Mesenteric fat pad (tissue), 1 donor: ENCODE results near the gene MSH4. TPM values are rescaled to one million over a fixed set of nuclear protein-coding genes. Genes with fewer than 3 reads are reported as not detected.
"Not testable (repeated sequence)": the region's sequence is repeated elsewhere in the genome, so short reads cannot be mapped to it uniquely, and the experiment has no call there.

Experiments
- DNase-seq: peaks from one replicate; pipeline ENCODE4 v3.0.0-alpha.2; 2020; ENCODE audit warnings: low spot score
- long read RNA-seq: library from polyadenylated mRNA; unstranded; transcript quantifications from one replicate; pipeline ENCODE4 v2.0.0, GENCODE V29; 2020
- total RNA-seq: library from RNA; stranded (reverse); fragmentation: NEBNext Ultra II Directional; extraction: Animal tissue kit (Norgen Biotek cat#: 25700); gene quantifications from one replicate; pipeline ENCODE4 v1.2.1, GENCODE V29; 2021
- donor health status: DM: yes; HTN: yes; CAD: no.

The MSH4 gene
- not detected for total RNA-seq
- long read RNA-seq, partial matches to known transcripts, result 0 of 1 reads
- long read RNA-seq, other reads (novel, unspliced or antisense), result 1 of 1 reads

DNA sequence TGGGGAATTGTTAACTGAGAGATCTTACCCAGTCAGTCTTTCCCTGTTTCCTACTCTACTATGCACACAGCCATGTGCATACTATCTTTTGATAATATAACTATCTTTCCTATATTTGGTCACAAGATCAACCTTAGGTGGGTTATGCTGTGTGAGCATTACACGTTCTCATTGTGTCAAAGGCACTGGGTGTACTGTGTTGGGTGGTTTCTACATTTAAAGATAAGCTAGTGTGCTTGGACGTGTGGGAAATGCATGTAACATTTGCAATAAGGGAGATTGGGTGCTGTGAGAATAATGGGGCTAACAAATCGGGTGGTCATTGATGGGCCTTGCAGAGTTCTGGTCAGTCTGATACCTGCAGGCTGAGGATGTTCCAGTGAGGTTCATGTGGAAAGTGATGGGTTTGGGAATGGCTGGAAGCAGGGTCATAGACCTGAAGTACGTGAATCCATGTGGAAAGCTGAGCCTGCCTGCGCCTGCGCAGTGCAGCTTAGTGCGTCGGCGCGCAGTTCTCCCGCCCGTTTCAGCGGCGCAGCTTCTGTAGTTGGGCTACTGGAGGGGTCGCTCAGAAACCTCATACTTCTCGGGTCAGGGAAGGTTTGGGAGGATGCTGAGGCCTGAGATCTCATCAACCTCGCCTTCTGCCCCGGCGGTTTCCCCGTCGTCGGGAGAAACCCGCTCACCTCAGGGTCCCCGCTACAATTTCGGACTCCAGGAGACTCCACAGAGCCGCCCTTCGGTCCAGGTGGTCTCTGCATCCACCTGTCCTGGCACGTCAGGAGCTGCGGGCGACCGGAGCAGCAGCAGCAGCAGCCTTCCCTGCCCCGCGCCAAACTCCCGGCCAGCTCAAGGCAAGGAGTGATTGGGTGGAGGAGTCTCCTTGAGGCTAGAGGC lies at the start of gene MSH4:
Gene MSH4 (plus strand): TSS at position 507 of the 897 bp plus-strand sequence. CDS start 104 bp downstream, at position 611.
- no peak for DNase-seq

DNA sequence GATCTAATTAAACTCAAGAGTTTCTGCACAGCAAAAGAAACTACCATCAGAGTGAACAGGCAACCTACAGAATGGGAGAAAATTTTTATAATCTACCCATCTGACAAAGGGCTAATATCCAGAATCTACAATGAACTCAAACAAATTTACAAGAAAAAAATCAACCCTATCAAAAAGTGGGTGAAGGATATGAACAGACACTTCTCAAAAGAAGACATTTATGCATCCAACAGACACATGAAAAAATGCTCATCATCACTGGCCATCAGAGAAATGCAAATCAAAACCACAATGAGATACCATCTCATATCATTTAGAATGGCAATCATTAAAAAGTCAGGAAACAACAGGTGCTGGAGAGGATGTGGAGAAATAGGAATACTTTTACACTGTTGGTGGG lies 39.5 kb upstream of the MSH4 start:
- not testable (repeated sequence) for DNase-seq

DNA sequence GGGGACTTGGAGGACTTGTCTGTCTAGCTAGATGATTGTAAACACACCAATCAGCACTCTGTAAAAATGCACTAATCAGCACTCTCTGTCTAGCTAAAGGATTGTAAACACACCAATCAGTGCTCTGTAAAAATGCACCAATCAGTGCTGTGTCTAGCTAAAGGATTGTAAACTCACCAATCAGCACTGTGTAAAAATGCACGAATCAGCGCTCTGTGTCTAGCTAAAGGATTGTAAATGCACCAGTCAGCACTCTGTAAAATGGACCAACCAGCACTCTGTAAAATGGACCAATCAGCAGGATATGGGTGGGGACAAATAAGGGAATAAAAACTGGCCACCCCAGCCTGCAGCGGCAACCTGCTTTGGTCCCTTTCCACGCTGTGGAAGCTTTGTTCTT lies 38.1 kb upstream of the MSH4 start:
- DNase-seq, result not testable (repeated sequence)

DNA sequence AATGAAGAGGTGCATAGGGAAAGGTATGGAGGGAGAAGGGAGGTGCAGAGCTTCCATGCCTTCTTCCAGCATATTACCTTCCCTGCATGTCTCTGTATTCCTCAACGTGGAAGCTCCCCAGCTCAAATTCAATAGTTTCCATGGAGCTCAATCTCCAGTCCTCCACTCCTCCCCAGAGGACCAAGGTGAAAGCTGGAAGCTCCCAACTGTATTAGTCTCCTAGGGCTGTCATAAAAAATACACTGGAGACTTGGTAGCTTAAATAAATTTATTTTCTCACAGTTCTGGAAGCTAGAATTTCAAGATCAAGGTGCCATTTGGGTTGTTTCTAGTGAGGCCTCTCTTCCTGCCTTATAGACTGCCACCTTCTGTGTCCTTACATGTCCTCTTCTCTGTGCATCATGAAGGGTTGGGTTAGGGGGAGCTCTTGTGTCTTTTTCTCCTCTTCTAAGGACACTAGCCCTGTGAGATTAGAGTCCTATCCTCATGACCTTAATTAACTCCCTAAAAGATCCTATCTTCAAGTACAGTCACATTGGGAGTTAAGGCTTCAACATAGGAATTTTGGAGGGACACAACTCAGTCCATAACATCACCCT lies 32.5 kb upstream of the MSH4 start:
- no peak for DNase-seq

GRCh38 chr1:75765697-75766355 lies 30.9 kb upstream of the MSH4 start:
- DNase-seq, result no peak

- DNase-seq, result no peak
Measured at GRCh38 chr1:75768016-75768415, 28.7 kb upstream of the MSH4 start.

DNA sequence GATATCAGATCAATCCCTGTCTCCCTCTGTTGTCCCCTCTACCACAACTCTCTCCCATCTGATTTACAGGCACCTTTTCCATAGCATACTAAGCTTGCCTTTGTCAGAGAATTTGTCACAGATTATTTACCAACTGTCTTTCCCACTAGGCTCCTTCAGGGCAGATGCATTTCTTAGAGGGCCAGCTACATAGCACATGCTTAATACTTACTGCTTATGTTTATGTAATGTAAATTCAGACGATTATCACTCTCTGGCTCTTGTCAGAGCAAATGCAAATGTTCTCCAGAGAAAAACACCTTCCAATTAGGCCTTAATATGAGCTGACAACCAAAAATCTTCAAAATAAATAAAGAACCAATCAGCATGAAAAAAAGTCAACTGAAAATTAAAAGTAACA lies 25.9 kb upstream of the MSH4 start:
- no peak for DNase-seq

GRCh38 chr1:75771978-75772377 lies 24.7 kb upstream of the MSH4 start:
- DNase-seq, result no peak

DNA sequence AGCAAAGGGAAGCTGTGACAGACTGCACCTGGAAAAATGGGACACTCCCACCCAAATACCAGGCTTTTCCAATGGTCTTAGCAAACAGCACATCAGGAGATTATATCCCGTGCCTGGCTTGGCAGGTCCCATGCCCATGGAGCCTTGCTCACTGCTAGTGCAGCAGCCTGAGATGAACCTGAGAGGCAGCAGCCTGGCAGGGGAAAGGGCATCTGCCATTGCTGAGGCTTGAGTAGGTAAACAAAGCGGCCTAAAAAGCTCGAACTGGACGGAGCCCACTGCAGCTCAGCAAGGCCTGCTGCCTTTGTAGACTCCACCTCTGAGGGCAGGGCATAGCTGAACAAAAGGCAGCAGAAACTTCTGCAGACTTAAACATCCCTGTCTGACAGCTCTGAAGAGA lies 18.9 kb upstream of the MSH4 start:
- not testable (repeated sequence) for DNase-seq

DNA sequence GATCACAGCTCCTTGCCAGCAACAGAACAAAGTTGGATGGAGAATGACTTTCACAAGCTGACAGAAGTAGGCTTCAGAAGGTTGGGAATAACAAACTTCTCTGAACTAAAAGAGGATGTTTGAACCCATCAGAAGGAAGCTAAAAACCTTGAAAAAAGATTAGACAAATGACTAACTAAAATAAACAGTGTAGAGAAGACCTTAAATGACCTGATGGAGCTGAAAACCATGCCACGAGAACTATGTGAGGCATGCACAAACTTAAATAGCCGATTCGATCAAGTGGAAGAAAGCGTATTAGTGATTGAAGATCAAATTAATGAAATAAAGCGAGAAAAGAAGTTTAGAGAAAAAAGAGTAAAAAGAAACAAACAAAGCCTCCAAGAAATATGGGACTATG lies 18.0 kb upstream of the MSH4 start:
- not testable (repeated sequence) for DNase-seq

- not testable (repeated sequence) for DNase-seq
Measured at GRCh38 chr1:75780183-75780582, 16.5 kb upstream of the MSH4 start.

GRCh38 chr1:75783920-75784319 lies 12.8 kb upstream of the MSH4 start:
- not testable (repeated sequence) for DNase-seq

DNA sequence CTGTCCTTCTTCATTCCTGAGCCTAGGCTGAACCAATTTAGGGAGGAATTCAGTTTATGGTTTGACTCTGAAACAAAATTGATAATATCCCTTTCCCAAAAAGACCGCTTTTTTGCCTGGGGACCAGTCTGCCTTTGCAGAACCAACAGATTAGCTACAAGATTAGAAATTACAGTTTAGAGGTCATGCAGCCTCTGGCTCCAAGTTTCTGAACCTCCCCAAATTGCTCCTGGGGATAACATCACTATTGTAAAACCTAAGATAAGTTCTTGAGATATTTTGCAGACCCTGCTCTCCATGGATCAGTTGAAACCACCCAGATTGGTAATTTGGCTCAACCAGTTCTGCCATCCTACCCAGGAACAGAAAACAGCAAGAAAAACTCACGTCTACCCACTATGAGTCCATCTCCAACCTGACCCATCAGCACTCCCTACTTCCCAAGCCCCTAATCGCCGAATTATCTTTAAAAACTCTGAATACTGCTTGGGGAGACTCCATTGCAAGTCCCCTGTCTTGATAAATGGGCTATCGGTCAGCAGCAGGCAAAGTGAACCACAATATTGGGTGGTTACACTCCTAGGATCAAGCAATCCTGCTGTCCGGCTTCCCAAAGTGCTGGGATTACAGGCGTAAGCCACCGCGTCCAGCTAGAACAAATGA lies 11.2 kb upstream of the MSH4 start:
- no peak for DNase-seq

DNA sequence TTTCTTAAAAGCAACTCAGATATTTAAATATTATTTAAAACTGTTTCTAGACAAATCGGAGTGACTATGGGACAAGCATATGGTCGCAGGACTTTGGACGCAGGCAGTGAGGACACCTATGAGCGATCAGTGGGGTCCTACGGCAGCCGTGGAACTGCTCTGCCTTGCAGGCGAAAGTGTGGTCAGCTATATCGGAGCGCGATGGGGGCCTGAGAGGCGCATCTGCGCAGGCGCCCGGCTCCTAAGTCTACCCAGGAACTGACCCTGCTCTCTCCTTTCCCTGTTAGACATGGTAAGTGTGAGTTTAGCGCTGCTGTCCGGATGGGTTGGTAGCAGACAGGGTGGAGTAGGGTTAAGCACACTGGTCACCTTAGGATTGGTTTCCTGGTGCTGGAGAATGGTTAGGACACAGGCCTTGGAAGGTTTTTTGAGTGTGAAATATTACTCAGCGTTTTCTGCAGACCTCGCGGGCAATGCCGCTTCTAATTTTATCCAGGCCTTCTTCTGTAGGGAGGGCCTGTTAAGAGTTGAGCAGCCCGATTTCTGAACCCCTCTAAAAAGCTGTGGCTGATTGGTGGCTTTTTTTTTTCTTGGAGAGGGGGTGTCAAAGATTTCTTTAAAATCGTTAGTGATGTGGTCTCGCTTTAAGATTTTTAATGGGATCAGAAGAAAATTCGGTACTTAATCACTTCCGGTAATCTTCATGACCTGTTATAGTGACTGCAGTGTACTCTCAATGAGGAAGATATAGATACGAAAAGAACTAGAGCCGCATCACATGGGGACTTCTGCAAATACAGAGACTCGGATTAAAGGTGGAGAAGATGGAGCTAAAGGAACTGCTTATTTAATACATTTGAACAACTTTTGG lies 10.5 kb upstream of the MSH4 start, which contains the start of gene RABGGTB:
Gene RABGGTB (plus strand): TSS at position 274 of the 871 bp plus-strand sequence. CDS start 16 bp downstream, at position 290.
- peak; percentile 97 for DNase-seq

GRCh38 chr1:75786901-75787493 lies 9.7 kb upstream of the MSH4 start:
- DNase-seq, result no peak

GRCh38 chr1:75787524-75787923 lies 9.2 kb upstream of the MSH4 start:
- no peak for DNase-seq

DNA sequence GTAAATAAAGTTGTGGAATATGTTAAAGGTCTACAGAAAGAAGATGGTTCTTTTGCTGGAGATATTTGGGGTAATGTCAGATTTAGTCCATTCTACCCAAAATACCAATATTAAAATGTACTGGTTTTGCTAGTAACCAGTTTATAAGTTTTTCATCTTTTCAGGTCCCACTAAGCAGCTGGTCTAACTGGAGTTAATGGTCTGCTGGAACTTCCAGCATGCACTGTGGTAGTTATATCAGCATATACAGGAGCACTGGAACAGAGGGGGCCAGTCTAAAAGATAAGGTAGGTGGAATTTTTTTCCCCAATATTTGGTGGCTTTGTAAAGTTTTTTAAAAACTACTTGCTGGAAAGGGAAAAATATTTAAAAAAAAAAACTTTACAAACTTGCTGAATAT lies 6.7 kb upstream of the MSH4 start:
- DNase-seq, result no peak

DNA sequence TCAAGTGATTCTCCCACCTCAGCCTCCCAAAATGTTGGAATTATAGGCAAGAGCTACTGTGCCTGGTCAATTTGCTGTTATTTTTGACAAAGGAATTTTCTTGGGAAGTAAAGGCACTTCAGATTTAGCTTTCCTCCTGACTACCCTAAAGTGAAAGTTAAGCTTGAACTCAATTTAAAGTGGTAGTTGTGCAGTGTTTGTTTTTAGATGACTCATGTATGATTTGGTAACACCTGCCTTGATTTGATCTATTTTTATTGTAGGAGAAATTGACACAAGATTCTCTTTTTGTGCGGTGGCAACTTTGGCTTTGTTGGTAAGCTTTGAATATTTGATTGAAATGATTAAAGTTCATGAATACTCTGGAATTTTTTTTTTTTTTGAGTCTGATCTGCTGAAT lies 5.7 kb upstream of the MSH4 start:
- no peak for DNase-seq

- no peak for DNase-seq
Measured at GRCh38 chr1:75792091-75792490, 4.6 kb upstream of the MSH4 start.

DNA sequence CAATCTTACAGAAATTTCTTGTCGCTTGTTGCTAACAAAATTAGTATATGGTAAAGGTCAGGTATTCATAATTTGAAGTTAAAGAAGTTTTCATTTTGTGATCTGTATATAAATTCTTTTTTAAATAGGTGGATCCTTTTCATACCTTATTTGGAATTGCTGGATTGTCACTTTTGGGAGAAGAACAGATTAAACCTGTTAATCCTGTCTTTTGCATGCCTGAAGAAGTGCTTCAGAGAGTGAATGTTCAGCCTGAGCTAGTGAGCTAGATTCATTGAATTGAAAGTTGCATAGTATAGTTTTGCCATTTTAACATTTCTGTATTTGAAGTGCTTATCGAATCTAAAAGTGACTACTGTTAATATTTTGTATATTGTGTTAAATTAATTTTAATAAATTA lies 2.3 kb upstream of the MSH4 start:
- no peak for DNase-seq
